DOHH2 (cell line): ENCODE measurements around the gene CPM.

Experiments
- H3F3A ChIP-seq: fragments of 200-600 bp; sonication (generic), shearing (Covaris generic); 2 replicates; pipeline ENCODE4 v1.6.0; 2016; ENCODE audit warnings: antibody characterized with exemption, mild to moderate bottlenecking; ENCODE audit not compliant: control insufficient read depth, insufficient read depth
- H3K27ac ChIP-seq: fragments of 200-600 bp; sonication (generic); 2 replicates; pipeline ENCODE4 v1.5.1; 2014; ENCODE audit warnings: low read depth, mild to moderate bottlenecking, low read length, moderate library complexity
- H3K27me3 ChIP-seq: fragments of 200-600 bp; sonication (generic); 2 replicates; pipeline ENCODE4 v1.6.1; 2014; ENCODE audit warnings: mild to moderate bottlenecking, low read length, mixed read lengths; ENCODE audit not compliant: control insufficient read depth
- H3K36me3 ChIP-seq: fragments of 200-600 bp; sonication (generic); 2 replicates; pipeline ENCODE4 v1.6.1; 2014; ENCODE audit warnings: mild to moderate bottlenecking, low read length, moderate library complexity, mixed read lengths; ENCODE audit not compliant: control insufficient read depth
- H3K4me1 ChIP-seq: fragments of 200-600 bp; sonication (generic); 2 replicates; pipeline ENCODE4 v1.6.1; 2014; ENCODE audit warnings: mild to moderate bottlenecking, low read length, mixed read lengths; ENCODE audit not compliant: control insufficient read depth
- H3K4me2 ChIP-seq: fragments of 200-600 bp; sonication (generic); 2 replicates; pipeline ENCODE4 v1.6.0; 2014; ENCODE audit warnings: mild to moderate bottlenecking, low read length, moderate library complexity
- H3K4me3 ChIP-seq: fragments of 200-600 bp; sonication (generic); 2 replicates; pipeline ENCODE4 v1.5.1; 2014; ENCODE audit warnings: mild to moderate bottlenecking, low read length, mixed read lengths
- H3K79me2 ChIP-seq: fragments of 200-600 bp; sonication (generic); 2 replicates; pipeline ENCODE4 v1.6.1; 2014; ENCODE audit warnings: mild to moderate bottlenecking, low read length, mixed read lengths; ENCODE audit not compliant: control insufficient read depth
- H3K9me2 ChIP-seq: fragments of 200-600 bp; sonication (generic); replicated peaks from 2 replicates; pipeline ENCODE4 v1.6.1; 2014; ENCODE audit warnings: mild to moderate bottlenecking, low read length, mixed read lengths; ENCODE audit not compliant: control insufficient read depth
- H3K9me3 ChIP-seq: fragments of 200-600 bp; sonication (generic); 2 replicates; pipeline ENCODE4 v1.6.1; 2014; ENCODE audit warnings: antibody characterized with exemption, low read length, mixed read lengths; ENCODE audit not compliant: control insufficient read depth, insufficient read depth
- H4K20me1 ChIP-seq: fragments of 200-600 bp; sonication (generic); 2 replicates; pipeline ENCODE4 v1.6.0; 2014; ENCODE audit warnings: low read depth, mild to moderate bottlenecking, antibody characterized with exemption, low read length, moderate library complexity; ENCODE audit not compliant: control insufficient read depth, insufficient read depth
- EZH2phosphoT487 ChIP-seq: fragments of 200-600 bp; sonication (generic); IDR thresholded peaks from 2 replicates; pipeline ENCODE4 v1.6.1; 2017; ENCODE audit warnings: borderline replicate concordance, mild to moderate bottlenecking, antibody characterized with exemption, low read length, moderate library complexity, mixed read lengths
- TF ChIP-seq, protein P1 (sequence below): fragments of 200-600 bp; sonication (generic); IDR thresholded peaks from one replicate; pipeline ENCODE4 v1.5.1; 2014; ENCODE audit warnings: antibody characterized with exemption, mild to moderate bottlenecking, low read depth, low read length; ENCODE audit not compliant: poor library complexity, severe bottlenecking

Gene CPM

DNA sequence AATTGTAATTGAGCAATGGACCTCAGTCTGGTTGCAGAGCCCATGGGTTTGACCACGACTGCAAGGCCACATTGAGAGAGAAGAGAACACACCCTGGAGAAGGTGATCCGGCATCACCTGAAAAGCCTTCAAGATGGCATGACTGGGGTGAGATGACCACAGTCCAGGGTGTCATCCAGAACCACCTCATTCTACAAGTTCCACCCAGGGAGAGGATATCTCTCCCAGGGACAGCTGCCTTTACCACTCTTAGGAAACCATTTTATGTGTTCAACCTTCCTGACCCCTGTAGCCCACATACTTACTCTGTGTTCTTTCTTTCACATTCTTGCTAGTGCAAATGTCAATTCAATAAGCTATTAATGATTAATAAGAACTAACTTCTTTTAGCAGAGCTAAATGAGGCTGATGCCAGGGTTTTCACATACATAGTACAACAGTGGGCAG, 43.4 kb upstream of the CPM start:
- Histone ChIP-seq H3K4me2 (no peak overlapping the region), H3K4me1 (peaks cover 11% of the 10 kb centered on the region), H3K4me3 (no peak overlapping the region), H3K79me2 (no peaks in the 10 kb centered on the region), H3K27me3 (no peaks in the 10 kb centered on the region), H3K27ac (no peak overlapping the region), H3F3A (peaks cover 7% of the 10 kb centered on the region; the same call in 1 of the 2 replicates), H3K9me3 (no peaks in the 10 kb centered on the region), H4K20me1 (no peaks in the 10 kb centered on the region), H3K9me2 (no peaks in the 10 kb centered on the region), H3K36me3 (no peaks in the 10 kb centered on the region)
- no peak for TF ChIP-seq EZH2phosphoT487
- TF ChIP-seq, protein P1, sequence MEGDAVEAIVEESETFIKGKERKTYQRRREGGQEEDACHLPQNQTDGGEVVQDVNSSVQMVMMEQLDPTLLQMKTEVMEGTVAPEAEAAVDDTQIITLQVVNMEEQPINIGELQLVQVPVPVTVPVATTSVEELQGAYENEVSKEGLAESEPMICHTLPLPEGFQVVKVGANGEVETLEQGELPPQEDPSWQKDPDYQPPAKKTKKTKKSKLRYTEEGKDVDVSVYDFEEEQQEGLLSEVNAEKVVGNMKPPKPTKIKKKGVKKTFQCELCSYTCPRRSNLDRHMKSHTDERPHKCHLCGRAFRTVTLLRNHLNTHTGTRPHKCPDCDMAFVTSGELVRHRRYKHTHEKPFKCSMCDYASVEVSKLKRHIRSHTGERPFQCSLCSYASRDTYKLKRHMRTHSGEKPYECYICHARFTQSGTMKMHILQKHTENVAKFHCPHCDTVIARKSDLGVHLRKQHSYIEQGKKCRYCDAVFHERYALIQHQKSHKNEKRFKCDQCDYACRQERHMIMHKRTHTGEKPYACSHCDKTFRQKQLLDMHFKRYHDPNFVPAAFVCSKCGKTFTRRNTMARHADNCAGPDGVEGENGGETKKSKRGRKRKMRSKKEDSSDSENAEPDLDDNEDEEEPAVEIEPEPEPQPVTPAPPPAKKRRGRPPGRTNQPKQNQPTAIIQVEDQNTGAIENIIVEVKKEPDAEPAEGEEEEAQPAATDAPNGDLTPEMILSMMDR = no peak

DNA sequence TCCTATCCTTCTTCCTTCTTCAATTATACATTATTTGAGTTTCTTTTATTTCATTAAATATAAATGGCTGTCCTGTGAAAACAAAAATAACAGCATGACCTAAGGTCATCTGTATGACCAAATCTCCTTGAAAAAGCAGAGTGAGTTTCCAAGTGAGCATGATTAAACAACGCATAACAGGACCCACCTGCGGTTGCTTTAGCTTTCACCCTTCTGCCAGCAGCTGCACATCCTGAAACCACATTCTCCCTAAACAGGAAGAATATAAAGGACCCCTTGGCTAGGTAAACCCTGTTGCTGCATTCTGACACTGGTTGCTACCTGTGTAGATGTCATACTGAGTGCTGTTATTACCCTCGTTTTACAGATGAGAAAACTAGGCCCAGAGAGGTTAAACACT, 42.8 kb upstream of the CPM start:
- no peak for TF ChIP-seq EZH2phosphoT487
- TF ChIP-seq, protein P1 = no peak
- H3K4me2 ChIP-seq = no peak overlapping the region

DNA sequence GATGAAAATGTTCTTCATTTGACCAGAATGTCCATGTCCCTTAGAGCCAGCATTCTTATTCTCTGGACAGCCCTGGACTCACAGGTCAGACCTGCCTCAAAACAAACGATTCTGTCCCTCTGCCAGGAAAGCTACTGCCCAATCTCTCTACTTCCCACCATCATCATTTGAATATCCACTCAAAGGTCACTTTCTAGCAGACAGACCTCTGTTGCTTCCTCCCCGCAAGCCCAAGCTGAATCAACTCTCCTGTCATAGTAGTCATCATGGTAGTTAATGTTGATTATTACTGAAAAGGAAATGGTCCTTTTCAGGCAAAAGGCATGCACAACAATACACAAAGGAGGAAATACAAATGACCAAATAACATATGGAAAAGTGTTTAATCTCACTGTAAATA, 39.6 kb upstream of the CPM start:
- Histone ChIP-seq H3K36me3 (no peaks in the 10 kb centered on the region), H3K9me2 (no peaks in the 10 kb centered on the region), H3F3A (peaks cover 2% of the 10 kb centered on the region; the same call in 1 of the 2 replicates), H3K4me3 (no peak overlapping the region), H3K27ac (no peak overlapping the region), H3K9me3 (no peaks in the 10 kb centered on the region), H3K4me2 (no peak overlapping the region), H4K20me1 (no peaks in the 10 kb centered on the region), H3K79me2 (no peaks in the 10 kb centered on the region), H3K4me1 (no peaks in the 10 kb centered on the region), H3K27me3 (no peaks in the 10 kb centered on the region)
- TF ChIP-seq EZH2phosphoT487 = no peak
- TF ChIP-seq, protein P1 = no peak

More for the DNA sequence above, 42.8 kb upstream of the CPM start:
- H3K9me2 ChIP-seq = no peaks in the 10 kb centered on the region
- H3K4me3 ChIP-seq = no peak overlapping the region
- H3K27me3 ChIP-seq = no peaks in the 10 kb centered on the region
- peaks cover 11% of the 10 kb centered on the region for H3K4me1 ChIP-seq
- no peaks in the 10 kb centered on the region for H3K9me3 ChIP-seq
- H4K20me1 ChIP-seq = no peaks in the 10 kb centered on the region
- H3K27ac ChIP-seq = no peak overlapping the region
- H3F3A ChIP-seq = peaks cover 7% of the 10 kb centered on the region; the same call in 1 of the 2 replicates
- H3K79me2 ChIP-seq = no peaks in the 10 kb centered on the region
- H3K36me3 ChIP-seq = no peaks in the 10 kb centered on the region

DNA sequence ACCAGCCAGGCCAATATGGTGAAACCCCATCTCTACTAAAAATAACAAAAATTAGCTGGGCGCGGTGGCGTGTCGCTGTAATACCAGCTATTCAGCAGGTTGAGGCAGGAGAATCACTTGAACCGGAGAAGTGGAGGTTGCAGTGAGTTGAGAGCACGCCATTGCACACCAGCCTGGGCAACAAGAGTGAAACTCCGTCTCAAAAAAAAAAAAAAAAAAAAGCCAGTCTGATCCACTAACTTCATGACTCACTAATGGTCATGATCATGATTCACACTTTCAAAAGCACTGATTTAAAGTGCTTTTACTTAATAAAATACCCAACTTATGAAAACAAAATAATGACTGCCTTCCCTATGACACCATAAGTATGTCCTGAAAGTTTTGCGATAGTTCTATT, 38.4 kb upstream of the CPM start:
- no peaks in the 10 kb centered on the region for H3K9me3 ChIP-seq
- no peaks in the 10 kb centered on the region for H3K36me3 ChIP-seq
- no peak overlapping the region for H3K27ac ChIP-seq
- no peaks in the 10 kb centered on the region for H4K20me1 ChIP-seq
- no peaks in the 10 kb centered on the region for H3K79me2 ChIP-seq
- TF ChIP-seq, protein P1 = no peak
- no peak for TF ChIP-seq EZH2phosphoT487
- H3K4me1 ChIP-seq = no peaks in the 10 kb centered on the region
- no peak overlapping the region for H3K4me3 ChIP-seq
- no peaks in the 10 kb centered on the region for H3F3A ChIP-seq
- H3K27me3 ChIP-seq = no peaks in the 10 kb centered on the region
- H3K9me2 ChIP-seq = no peaks in the 10 kb centered on the region
- no peak overlapping the region for H3K4me2 ChIP-seq
